GM11168 (cell line): ENCODE results near the gene BARX2.

Experiments used
- in situ Hi-C: fragments of 300-500 bp; cut with MboI; formaldehyde crosslinking; loops from one replicate; pipeline ENCODE4 v1.12.0; 2022; ENCODE audit warnings: low sequenced_read_pairs; ENCODE audit not compliant: unreplicated experiment

Gene BARX2

DNA sequence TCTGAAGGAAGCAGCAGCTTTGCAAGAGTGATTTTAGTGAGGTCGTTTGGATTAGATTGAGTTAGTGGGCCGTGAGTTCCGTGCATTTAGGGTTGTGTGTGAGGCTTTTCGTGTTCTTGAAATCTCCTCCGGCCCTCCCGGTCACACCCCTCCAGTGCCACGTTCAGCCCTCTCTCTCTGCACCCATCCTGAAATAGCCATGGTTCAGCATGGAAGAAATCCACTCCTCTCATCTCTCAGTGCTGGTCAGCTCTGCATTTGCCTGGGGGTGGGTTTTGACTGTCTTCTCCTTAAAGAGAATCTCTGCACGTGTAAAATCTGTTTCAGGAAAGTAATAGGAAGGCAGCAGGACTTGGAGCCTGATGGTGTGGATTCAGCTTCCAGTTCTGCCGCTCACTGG lies 19.8 kb downstream of the BARX2 start:
- in situ Hi-C loops, result loop anchor here (25.0 kb wide), 1 partner anchor 317 kb away; no protein-coding TSS in a partner anchor

GRCh38 chr11:129395883-129396282 lies 20.2 kb downstream of the BARX2 start:
- in situ Hi-C loops, result loop anchor here (25.0 kb wide), 1 partner anchor 316 kb away; no protein-coding TSS in a partner anchor

DNA sequence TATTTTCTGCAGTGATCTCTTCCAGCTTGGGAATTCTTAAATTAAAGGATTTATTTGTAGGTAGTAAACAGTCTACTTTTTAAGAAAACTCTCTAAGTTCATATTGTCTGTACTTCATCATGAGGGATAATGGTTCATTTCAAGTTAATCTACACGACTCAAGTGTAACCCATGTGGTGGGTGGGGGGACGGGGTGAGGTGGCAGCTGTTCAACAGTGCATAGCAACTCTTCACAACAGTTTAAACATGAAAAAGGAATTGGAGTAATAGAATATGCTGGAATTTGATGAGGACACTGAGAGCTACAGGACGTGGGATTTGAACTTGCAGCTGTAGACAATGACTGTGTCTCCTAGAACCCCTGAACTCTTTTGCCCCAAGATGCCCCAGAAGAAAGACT lies 20.8 kb downstream of the BARX2 start:
- in situ Hi-C loops, result loop anchor here (25.0 kb wide), 1 partner anchor 316 kb away; no protein-coding TSS in a partner anchor

DNA sequence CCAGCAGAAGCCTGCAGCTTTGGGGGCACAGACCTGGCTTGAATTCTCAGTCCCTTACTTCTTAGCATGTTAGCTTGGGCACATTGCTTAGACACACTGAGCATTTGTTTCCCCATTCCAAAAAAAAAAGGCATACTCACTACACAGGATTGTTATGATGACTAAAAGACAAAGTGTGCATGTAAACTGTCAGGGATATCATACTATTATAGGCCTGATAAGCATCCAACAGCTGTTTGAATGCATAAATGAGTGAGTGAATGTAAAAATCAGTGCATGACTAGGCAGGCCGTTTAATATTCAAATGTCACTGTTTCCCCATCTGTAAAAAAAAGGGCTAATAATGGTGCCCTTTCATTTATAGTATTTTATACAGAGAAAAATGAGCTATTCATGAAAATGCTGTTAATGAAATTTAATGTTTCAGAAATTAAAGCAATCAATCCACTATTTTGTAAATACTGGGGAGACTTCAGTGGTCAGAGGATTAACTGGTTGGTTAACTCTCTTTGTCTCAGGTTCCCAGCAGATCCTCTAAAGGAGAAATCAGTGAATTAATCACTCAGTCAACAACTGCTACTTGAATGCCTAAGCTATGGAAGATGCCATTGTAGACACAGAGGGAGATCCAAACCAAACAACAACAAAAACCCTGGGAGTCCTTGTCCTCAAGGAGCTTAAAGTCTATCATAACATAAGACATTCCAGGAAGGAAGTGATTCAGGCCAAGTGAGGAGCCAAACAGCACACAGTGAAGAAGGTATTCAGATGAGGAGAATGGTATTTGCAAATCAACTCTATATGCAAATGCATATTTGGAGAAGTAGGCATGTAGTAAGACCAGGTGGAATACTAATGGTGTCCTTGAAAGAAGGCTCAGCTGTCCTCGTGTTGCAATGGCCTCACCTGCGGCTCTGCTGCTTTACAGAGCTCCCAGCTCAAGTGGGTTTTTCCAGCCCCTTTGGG lies 26.8 kb downstream of the BARX2 start:
- in situ Hi-C loops, result no loop called here

- in situ Hi-C loops, result no loop called here
Measured at GRCh38 chr11:129404731-129405130, 29.1 kb downstream of the BARX2 start.

DNA sequence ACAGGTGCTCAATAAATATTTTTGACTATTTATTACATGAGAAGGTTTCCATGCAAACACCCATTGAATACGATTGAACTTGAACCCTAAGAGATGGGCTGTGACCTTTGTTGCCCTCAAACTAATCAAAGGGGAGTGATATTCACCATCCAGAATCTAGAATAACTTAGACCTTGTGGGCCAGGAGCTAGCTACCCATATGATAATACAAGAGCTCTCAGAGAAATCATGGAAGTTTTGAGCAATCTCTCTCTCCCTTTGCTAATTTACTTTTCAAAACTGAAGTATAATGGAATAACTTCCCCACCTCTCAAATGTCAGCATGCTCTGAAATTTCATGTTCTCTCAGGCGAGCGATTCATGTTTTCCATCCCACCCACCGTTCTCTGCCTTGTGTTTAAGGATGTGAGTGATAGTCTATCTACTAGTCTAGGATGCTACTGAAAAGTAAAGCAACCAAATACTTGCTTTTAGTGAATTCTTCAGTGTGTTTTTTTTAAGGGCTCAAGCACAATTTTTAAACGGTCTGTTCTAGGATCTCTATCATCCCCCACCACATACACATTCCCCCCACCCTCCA lies 33.3 kb downstream of the BARX2 start:
- in situ Hi-C loops, result no loop called here

DNA sequence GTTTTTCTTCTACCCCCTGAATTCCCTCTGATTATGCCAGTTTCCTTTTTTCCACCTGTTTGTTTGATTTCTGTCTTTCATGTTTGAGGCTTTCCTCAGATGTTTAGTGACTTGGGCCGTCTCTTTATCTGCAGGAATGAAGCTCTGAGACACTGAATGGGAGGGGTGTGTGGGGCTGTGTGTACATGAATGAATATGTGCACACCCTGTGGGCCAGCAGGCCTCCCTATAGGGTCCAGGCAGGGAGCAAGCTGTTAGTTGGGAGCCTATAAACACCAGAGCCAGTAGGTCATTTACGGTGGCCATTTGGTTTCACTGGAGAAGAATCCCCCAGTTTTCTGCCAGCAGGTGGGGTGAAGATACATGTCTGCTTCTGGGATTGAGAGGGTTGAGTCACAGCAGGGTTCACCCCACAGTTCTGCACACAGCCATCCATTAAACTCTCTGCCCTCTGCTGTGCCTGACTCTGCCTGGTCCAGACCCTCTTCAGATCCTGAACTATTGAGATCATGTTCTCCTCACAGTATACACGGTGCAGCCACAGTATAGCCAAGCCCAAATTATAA lies 34.8 kb downstream of the BARX2 start:
- in situ Hi-C loops, result no loop called here

DNA sequence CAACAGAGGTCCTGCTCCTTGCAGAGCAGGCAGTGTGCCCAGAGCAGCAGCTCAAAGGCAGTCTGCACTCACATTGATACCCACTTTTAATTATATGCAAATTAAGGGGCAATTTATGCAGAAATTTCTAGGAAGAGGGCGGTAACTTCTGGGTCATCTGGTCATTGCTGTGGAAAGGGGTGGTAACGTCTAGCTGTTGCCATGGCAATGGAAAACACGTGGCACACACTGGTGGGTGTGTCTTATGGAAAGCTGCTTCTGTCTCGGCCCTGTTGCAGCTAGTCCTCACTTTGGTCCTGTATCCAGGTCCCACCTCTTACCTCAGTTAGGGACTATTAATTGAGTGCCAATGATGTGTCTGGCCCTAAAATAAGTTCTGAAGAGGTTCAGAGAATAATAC lies 36.8 kb downstream of the BARX2 start:
- in situ Hi-C loops, result no loop called here

GRCh38 chr11:129414144-129414872 lies 38.7 kb downstream of the BARX2 start:
- in situ Hi-C loops, result no loop called here

GRCh38 chr11:129416080-129416820 lies 40.6 kb downstream of the BARX2 start:
- in situ Hi-C loops, result no loop called here

GRCh38 chr11:129417458-129417857 lies 41.8 kb downstream of the BARX2 start:
- in situ Hi-C loops, result no loop called here

- in situ Hi-C loops, result no loop called here
Measured at GRCh38 chr11:129418039-129418438, 42.4 kb downstream of the BARX2 start.

GRCh38 chr11:129419386-129419785 lies 43.7 kb downstream of the BARX2 start:
- in situ Hi-C loops, result no loop called here

DNA sequence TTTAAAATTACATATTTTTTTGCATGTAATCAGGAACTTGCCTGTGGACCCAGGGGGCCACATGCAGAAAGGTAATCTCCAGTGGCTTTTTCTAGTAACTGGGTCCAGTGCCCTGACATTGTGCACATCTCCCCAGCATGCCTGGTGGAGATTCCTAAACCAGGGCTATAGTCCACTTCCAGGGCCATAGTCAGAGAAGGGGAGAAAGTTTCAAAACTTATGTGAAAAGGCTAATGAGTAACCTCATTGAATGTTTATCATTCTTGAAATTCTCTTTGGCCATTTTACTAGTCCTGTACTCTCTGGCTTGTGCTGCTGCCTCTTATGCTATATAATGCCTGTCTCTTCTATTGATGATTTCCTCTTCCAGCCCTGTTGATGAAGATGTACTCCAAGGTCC lies 47.8 kb downstream of the BARX2 start:
- in situ Hi-C loops, result no loop called here

- in situ Hi-C loops, result no loop called here
Measured at GRCh38 chr11:129425214-129425613, 49.6 kb downstream of the BARX2 start.

GRCh38 chr11:129426038-129426437 lies 50.4 kb downstream of the BARX2 start:
- in situ Hi-C loops, result no loop called here

DNA sequence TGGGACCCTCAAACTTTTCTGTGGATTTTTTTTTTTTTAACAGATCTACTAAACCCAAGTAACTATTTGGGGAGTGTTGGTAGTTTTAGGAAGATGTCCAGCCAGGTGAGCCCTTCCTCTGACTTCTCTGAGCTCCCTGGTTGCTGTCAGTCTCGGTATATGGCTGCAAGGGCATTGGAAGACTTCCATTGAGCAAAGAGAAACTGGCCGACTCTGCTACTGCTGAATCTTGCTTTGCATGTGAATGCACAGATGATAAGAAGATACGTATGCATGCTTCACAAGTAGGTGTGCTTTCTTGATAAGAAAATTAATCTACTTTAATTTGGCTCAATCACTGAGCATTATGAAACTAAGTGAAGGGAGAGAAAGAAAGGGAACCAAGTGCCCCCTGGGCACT lies 51.1 kb downstream of the BARX2 start:
- in situ Hi-C loops, result no loop called here

DNA sequence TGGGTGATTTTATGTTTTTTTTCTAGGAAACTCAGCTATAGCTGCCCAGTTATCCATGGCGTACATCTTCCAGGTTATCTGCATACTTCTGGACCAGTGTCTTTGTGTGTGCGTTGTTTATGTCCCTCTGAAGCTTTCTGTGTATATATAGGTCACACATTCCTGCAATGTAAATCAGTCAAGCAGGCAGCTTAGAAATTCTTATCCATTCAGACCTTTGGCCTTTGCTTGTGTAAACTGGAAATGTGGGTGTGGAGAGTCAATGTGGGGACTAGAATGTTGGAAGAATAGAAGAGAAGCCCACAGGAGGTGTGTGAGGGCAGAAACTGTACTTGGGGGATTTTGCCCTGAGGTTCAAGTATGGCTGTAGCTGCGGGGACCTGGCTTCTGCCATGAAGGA lies 51.7 kb downstream of the BARX2 start:
- in situ Hi-C loops, result no loop called here

DNA sequence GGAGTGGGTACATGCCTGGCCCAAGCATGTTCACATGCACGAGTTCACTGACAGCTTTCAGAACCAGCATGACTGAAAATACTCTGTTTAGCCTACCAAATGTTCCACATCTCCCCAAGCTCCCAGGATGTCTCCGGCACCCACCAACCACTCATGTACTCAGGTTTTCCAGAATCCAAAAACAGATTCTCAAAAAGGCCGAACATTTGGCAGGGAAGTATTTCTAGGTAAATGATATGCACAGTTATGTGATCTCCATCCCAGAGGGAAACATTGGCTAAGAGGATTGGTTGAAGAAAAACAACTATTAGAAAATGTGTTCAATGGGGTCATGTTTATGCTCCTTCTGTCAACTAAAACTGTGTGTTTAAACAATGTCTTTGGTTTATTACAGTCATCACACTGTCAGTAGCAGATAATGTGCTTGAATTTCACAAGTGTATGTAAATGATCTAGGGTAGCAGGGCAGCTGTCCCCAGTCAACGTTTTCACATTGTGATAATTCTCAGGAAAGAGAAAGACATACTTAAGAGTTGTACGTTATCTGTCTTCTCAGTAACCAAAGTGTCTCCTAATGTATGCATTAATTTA lies 52.3 kb downstream of the BARX2 start:
- in situ Hi-C loops, result no loop called here
